HepG2 (cell line): ENCODE measurements around the gene ADARB1.

Experiments used
- TAF1 ChIP-seq: sonication (generic); formaldehyde crosslinking; IDR thresholded peaks from 2 replicates; pipeline ENCODE4 v1.4.0; 2020; ENCODE audit warnings: missing genetic modification reagents
- TF ChIP-seq, protein P1 (sequence below), 2 experiments: sonication (generic) in 1 of 2; formaldehyde crosslinking in 1 of 2; IDR thresholded peaks; 2 replicates each; pipeline versions ENCODE4 v1.5.1 to v1.6.1; 2011 to 2020; ENCODE audit warnings: borderline replicate concordance in 1 of 2, low read depth in 1 of 2, low read length in 1 of 2, mild to moderate bottlenecking in 1 of 2, missing genetic modification reagents in 1 of 2, moderate library complexity in 1 of 2

GRCh38 chr21:45091550-45092322, 17.4 kb downstream of the ADARB1 start:
- TF ChIP-seq, protein P1, sequence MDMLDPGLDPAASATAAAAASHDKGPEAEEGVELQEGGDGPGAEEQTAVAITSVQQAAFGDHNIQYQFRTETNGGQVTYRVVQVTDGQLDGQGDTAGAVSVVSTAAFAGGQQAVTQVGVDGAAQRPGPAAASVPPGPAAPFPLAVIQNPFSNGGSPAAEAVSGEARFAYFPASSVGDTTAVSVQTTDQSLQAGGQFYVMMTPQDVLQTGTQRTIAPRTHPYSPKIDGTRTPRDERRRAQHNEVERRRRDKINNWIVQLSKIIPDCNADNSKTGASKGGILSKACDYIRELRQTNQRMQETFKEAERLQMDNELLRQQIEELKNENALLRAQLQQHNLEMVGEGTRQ (IDR thresholded peaks at IDR 0.05; ENCODE audit: low read depth, low read length): no peak
- TF ChIP-seq, protein P1 (CRISPR knock-in tag; IDR thresholded peaks at IDR 0.05; ENCODE audit: borderline replicate concordance): no peak
- TF ChIP-seq TAF1: no peak
